ENCODE results near the gene ANXA5.

Gene ANXA5

GRCh38 chr4:121711263-121712000 lies 14.7 kb upstream of the ANXA5 start:
- DNase-seq, result no peak

GRCh38 chr4:121709766-121710405 lies 13.1 kb upstream of the ANXA5 start:
- no peak for DNase-seq

- no peak for DNase-seq
Observed at GRCh38 chr4:121707344-121707743, 10.6 kb upstream of the ANXA5 start.

- DNase-seq, result no peak
Observed at GRCh38 chr4:121706595-121707021, 9.8 kb upstream of the ANXA5 start.

- no peak for DNase-seq
Observed at GRCh38 chr4:121705521-121705920, 8.7 kb upstream of the ANXA5 start.

- no peak for DNase-seq
Observed at GRCh38 chr4:121702136-121702535, 5.4 kb upstream of the ANXA5 start.

- DNase-seq, result no peak
Observed at GRCh38 chr4:121701263-121701662, 4.5 kb upstream of the ANXA5 start.

GRCh38 chr4:121698236-121698671 lies 1.5 kb upstream of the ANXA5 start:
- DNase-seq, result no peak

- no peak for DNase-seq
Observed at GRCh38 chr4:121697564-121697963, 784 bp upstream of the ANXA5 start.

GRCh38 chr4:121696170-121696580 lies 605 bp downstream of the ANXA5 start:
- DNase-seq, result no peak

GRCh38 chr4:121693886-121694285 lies 2.9 kb downstream of the ANXA5 start:
- no peak for DNase-seq

GRCh38 chr4:121693450-121693849 lies 3.3 kb downstream of the ANXA5 start:
- DNase-seq, result no peak

- no peak for DNase-seq
Observed at GRCh38 chr4:121692261-121692660, 4.5 kb downstream of the ANXA5 start.

- no peak for DNase-seq
Observed at GRCh38 chr4:121690001-121690400, 6.8 kb downstream of the ANXA5 start.

- DNase-seq, result no peak
Observed at GRCh38 chr4:121688701-121689100, 8.1 kb downstream of the ANXA5 start.

GRCh38 chr4:121688261-121688660 lies 8.5 kb downstream of the ANXA5 start:
- DNase-seq, result no peak

GRCh38 chr4:121686255-121686654 lies 10.5 kb downstream of the ANXA5 start:
- DNase-seq, result no peak

- DNase-seq, result no peak
Observed at GRCh38 chr4:121685257-121685656, 11.5 kb downstream of the ANXA5 start.

- no peak for DNase-seq
Observed at GRCh38 chr4:121684561-121684960, 12.2 kb downstream of the ANXA5 start.

- no peak for DNase-seq
Observed at GRCh38 chr4:121684016-121684415, 12.8 kb downstream of the ANXA5 start.

- no peak for DNase-seq
Observed at GRCh38 chr4:121680571-121680970, 16.2 kb downstream of the ANXA5 start.

GRCh38 chr4:121679951-121680350 lies 16.8 kb downstream of the ANXA5 start:
- no peak for DNase-seq

- DNase-seq, result no peak
Observed at GRCh38 chr4:121679267-121679666, 17.5 kb downstream of the ANXA5 start.

GRCh38 chr4:121677524-121677923 lies 19.3 kb downstream of the ANXA5 start:
- no peak for DNase-seq
